ENCODE results near the gene COL16A1.

Gene COL16A1

GRCh38 chr1:31701091-31701736 lies 2.6 kb downstream of the COL16A1 start:
- Mint-ChIP-seq H3K36me3 (no peaks in the 10 kb centered on the region), H3K27me3 (peaks cover 14% of the 10 kb centered on the region), H3K4me1 (peaks cover 33% of the 10 kb centered on the region), H3K4me3 (no peak overlapping the region), H3K9me3 (no peaks in the 10 kb centered on the region), H3K27ac (no peak overlapping the region)

- Mint-ChIP-seq H3K27ac (no peak overlapping the region), H3K4me3 (no peak overlapping the region)
Measured at GRCh38 chr1:31700468-31701090, 3.2 kb downstream of the COL16A1 start.

GRCh38 chr1:31699341-31699891 lies 4.4 kb downstream of the COL16A1 start:
- H3K27ac Mint-ChIP-seq, result no peak overlapping the region
- H3K4me3 Mint-ChIP-seq, result no peak overlapping the region
- no peaks in the 10 kb centered on the region for H3K9me3 Mint-ChIP-seq
- H3K27me3 Mint-ChIP-seq, result peaks cover 1% of the 10 kb centered on the region
- no peaks in the 10 kb centered on the region for H3K36me3 Mint-ChIP-seq
- H3K4me1 Mint-ChIP-seq, result peaks cover 19% of the 10 kb centered on the region

More at GRCh38 chr1:31700468-31701090, 3.2 kb downstream of the COL16A1 start:
- H3K9me3 Mint-ChIP-seq, result no peaks in the 10 kb centered on the region
- peaks cover 31% of the 10 kb centered on the region for H3K4me1 Mint-ChIP-seq
- no peaks in the 10 kb centered on the region for H3K36me3 Mint-ChIP-seq
- peaks cover 9% of the 10 kb centered on the region for H3K27me3 Mint-ChIP-seq

- H3K4me1 Mint-ChIP-seq, result peaks cover 18% of the 10 kb centered on the region
Measured at GRCh38 chr1:31697369-31697984, 6.3 kb downstream of the COL16A1 start.

GRCh38 chr1:31696242-31696641 lies 7.6 kb downstream of the COL16A1 start:
- Mint-ChIP-seq H3K36me3 (no peaks in the 10 kb centered on the region), H3K4me1 (peaks cover 18% of the 10 kb centered on the region), H3K4me3 (no peak overlapping the region), H3K27ac (no peak overlapping the region), H3K27me3 (no peaks in the 10 kb centered on the region), H3K9me3 (no peaks in the 10 kb centered on the region)

More at GRCh38 chr1:31697369-31697984, 6.3 kb downstream of the COL16A1 start:
- H3K36me3 Mint-ChIP-seq, result no peaks in the 10 kb centered on the region
- H3K27ac Mint-ChIP-seq, result no peak overlapping the region
- no peak overlapping the region for H3K4me3 Mint-ChIP-seq
- H3K9me3 Mint-ChIP-seq, result no peaks in the 10 kb centered on the region
- no peaks in the 10 kb centered on the region for H3K27me3 Mint-ChIP-seq

DNA sequence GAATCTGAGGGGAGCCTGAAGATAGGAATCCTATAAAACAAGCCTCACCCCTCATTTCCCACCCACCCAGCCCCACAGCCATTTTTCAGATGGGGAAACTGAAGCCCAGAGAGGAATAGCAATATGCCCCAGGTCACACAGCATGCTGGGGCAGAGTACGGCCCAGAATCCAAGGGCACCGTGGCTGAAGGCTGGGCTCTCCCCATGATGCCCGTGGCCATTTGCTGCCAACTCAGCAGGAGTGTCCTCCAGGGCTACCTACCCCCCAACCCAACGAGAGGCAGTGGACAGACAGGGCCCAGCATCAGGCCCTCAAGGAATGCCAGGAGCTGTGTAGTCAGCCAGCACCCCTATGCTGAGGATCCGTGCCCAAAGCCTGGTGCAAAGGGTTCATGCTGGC lies 8.5 kb downstream of the COL16A1 start:
- Mint-ChIP-seq H3K9me3 (no peaks in the 10 kb centered on the region), H3K27ac (no peak overlapping the region), H3K4me3 (no peak overlapping the region), H3K4me1 (peaks cover 13% of the 10 kb centered on the region), H3K36me3 (no peaks in the 10 kb centered on the region), H3K27me3 (no peaks in the 10 kb centered on the region)

GRCh38 chr1:31694964-31695313 lies 8.9 kb downstream of the COL16A1 start:
- Mint-ChIP-seq H3K27ac (no peak overlapping the region), H3K36me3 (no peaks in the 10 kb centered on the region), H3K4me1 (peaks cover 11% of the 10 kb centered on the region), H3K9me3 (no peaks in the 10 kb centered on the region), H3K27me3 (no peaks in the 10 kb centered on the region), H3K4me3 (no peak overlapping the region)

DNA sequence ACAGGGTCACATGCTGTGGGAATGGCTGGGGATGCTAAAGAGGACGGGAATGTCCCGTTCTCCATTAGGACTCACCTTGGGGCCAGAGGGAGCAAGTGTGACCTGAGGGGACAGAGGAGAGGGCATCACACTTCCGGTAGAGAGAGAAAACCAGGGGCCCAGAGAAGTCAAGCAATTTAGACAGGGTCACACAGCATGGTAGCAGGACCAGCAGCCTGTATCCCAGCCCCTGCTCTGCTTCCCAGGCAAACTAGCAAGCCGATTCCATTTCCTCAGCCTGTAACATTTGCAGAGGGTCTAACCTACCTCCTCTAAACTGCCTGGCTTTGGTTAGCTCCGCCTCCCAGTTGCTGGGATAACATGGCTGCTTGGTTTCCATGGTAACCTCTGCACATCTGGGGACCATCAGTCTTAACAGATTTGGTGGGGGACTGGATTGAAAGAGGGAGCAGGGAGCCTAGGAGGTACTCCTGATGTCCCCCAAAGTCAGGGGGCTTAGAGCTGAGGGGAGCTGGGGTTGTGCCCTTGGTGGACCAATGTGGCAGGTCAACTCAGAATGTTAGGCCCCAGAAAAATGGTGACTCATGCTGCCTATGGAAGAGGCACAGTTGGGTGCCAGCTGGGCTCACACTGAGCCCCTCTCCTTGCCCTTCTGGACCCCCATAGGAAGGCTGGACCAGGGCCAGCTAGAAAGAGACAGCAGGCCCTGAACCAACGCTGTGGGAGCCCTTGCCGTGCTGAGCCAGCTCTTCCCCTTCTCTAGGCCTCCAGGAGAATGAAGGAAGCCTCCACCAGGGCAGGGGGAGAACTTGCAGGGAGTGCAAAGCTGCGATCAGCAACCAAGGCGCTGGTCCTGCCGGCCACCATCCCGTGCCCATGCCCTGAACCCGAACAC lies 9.5 kb downstream of the COL16A1 start:
- Mint-ChIP-seq H3K4me1 (peaks cover 5% of the 10 kb centered on the region), H3K4me3 (no peak overlapping the region)

DNA sequence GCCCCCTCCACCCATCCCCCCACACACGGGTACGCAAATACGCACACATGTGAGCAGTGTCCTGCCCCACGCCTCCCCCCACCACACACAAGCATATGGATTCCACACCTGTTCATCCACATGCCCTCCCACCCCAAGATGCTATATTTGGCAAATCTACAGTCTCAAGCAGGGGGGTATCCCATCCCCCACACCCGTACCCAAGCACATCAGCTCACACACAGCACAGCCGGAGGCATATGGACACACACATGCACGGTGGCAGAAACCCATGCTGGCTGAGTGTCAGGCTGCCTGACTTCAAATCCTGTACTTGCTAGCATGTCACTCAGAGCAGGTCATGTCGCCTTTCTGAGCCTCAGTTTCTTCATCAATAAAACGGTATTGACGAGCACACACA lies 10.6 kb downstream of the COL16A1 start:
- Mint-ChIP-seq H3K36me3 (no peaks in the 10 kb centered on the region), H3K4me1 (no peaks in the 10 kb centered on the region), H3K4me3 (no peak overlapping the region), H3K27me3 (no peaks in the 10 kb centered on the region), H3K27ac (no peak overlapping the region), H3K9me3 (no peaks in the 10 kb centered on the region)

More for the DNA sequence above, 9.5 kb downstream of the COL16A1 start:
- H3K9me3 Mint-ChIP-seq, result no peaks in the 10 kb centered on the region
- no peaks in the 10 kb centered on the region for H3K36me3 Mint-ChIP-seq
- H3K27ac Mint-ChIP-seq, result no peak overlapping the region
- no peaks in the 10 kb centered on the region for H3K27me3 Mint-ChIP-seq

GRCh38 chr1:31691951-31692350 lies 11.9 kb downstream of the COL16A1 start:
- Mint-ChIP-seq H3K9me3 (no peaks in the 10 kb centered on the region), H3K27ac (no peak overlapping the region), H3K36me3 (no peaks in the 10 kb centered on the region), H3K27me3 (no peaks in the 10 kb centered on the region), H3K4me3 (no peak overlapping the region), H3K4me1 (no peaks in the 10 kb centered on the region)

- H3K9me3 Mint-ChIP-seq, result no peaks in the 10 kb centered on the region
- no peaks in the 10 kb centered on the region for H3K36me3 Mint-ChIP-seq
- no peaks in the 10 kb centered on the region for H3K4me1 Mint-ChIP-seq
- H3K4me3 Mint-ChIP-seq, result no peak overlapping the region
- H3K27me3 Mint-ChIP-seq, result no peaks in the 10 kb centered on the region
- no peak overlapping the region for H3K27ac Mint-ChIP-seq
Measured at GRCh38 chr1:31691446-31691845, 12.4 kb downstream of the COL16A1 start.

DNA sequence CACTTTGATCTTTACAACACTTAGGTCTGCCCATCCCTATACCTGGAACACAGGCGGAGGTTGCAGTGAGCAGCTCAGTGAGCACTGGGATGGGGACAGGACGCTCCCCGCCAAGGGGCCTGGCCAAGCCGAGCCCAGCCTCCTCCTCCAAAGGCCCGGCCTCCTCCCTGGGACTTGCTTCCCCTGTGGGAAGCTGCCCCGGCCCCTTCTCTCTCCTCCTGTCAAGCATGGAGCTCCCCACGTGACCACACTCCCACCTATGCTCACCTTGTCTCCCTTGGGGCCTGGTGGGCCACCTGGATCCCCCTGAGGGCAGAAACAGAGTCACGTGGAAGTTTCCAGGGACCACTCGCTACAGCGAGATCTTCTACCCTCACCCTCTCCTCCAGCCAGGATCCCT lies 12.9 kb downstream of the COL16A1 start:
- H3K36me3 Mint-ChIP-seq, result no peaks in the 10 kb centered on the region
- H3K4me3 Mint-ChIP-seq, result no peak overlapping the region
- no peaks in the 10 kb centered on the region for H3K4me1 Mint-ChIP-seq
- H3K27me3 Mint-ChIP-seq, result no peaks in the 10 kb centered on the region
- no peak overlapping the region for H3K27ac Mint-ChIP-seq
- H3K9me3 Mint-ChIP-seq, result no peaks in the 10 kb centered on the region

- Mint-ChIP-seq H3K27ac (no peak overlapping the region), H3K4me1 (no peaks in the 10 kb centered on the region), H3K27me3 (no peaks in the 10 kb centered on the region), H3K4me3 (no peak overlapping the region), H3K9me3 (no peaks in the 10 kb centered on the region), H3K36me3 (no peaks in the 10 kb centered on the region)
Measured at GRCh38 chr1:31689854-31690253, 14.0 kb downstream of the COL16A1 start.

DNA sequence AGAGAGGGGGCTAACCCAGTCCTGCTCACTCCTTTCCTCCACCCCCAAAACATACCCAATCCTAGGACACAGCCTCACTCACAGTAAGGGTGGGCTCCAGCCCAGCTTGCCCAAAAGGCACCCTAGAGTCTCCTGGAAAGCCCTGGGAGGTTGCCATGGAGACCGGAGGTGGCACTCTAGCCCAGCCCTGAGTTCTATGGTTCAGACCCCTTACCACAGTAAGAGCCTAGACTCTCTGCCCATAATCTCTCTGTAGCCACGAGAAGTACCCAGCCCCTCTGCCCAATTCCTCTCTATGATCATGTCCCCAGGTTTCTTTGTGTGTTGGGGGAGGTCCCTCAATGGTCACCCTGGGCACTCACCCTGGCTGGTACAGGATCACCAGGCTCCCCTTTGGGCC lies 14.4 kb downstream of the COL16A1 start:
- no peak overlapping the region for H3K27ac Mint-ChIP-seq
- H3K4me3 Mint-ChIP-seq, result no peak overlapping the region
- H3K36me3 Mint-ChIP-seq, result no peaks in the 10 kb centered on the region
- H3K4me1 Mint-ChIP-seq, result no peaks in the 10 kb centered on the region
- H3K27me3 Mint-ChIP-seq, result no peaks in the 10 kb centered on the region
- H3K9me3 Mint-ChIP-seq, result no peaks in the 10 kb centered on the region

DNA sequence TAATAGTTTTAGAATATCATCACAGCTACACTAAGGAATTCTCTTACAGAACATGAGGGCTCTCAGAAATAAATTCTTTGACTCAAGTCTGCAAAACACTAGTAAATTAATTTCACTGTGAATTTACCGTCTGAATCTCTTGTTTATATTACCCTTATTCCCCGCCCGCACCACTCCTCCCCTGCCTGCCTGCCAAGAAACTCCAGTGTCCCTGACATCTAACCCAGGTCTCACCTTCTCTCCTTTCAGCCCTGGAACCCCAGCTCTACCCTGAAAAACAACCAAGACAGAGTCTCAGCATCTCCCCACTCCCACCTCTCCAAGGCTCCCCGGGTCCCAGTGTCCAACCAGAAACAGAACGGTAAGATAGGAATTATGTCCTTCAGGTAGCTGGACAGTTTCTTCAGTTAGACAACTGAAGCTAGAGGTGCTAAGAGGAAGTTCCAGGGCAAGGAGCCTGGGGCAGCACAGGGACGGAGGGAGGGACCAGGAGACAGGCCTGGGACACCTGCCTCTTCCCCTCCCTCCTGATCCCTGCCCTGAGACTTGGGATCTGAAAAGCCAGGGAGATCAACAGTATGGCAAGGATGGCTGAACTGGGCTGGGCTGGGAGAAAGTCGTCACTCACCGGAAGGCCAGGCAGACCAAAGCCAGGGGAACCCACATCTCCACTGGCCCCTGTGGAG lies 15.4 kb downstream of the COL16A1 start:
- H3K9me3 Mint-ChIP-seq, result no peaks in the 10 kb centered on the region
- H3K4me1 Mint-ChIP-seq, result no peaks in the 10 kb centered on the region
- no peaks in the 10 kb centered on the region for H3K27me3 Mint-ChIP-seq

More for the DNA sequence above, 15.4 kb downstream of the COL16A1 start:
- Mint-ChIP-seq H3K36me3 (no peaks in the 10 kb centered on the region), H3K4me3 (no peak overlapping the region), H3K27ac (no peak overlapping the region)
